Stimulated activated CD4-positive, alpha-beta T cell treated with anti-CD3 and anti-CD28 coated beads, TNF-alpha, amount 100 ng/mL, for 48 hours (primary cell): ENCODE measurements around the gene COLEC11.
"Not testable (repeated sequence)": the region's sequence is repeated elsewhere in the genome, so short reads cannot be mapped to it uniquely, and the experiment has no call there.

Experiments used
- DNase-seq, 3 donors: peaks; one replicate each; pipeline ENCODE4 v3.0.0-alpha.2; 2020; ENCODE audit warnings: low read depth in 3 of 3

Gene COLEC11

DNA sequence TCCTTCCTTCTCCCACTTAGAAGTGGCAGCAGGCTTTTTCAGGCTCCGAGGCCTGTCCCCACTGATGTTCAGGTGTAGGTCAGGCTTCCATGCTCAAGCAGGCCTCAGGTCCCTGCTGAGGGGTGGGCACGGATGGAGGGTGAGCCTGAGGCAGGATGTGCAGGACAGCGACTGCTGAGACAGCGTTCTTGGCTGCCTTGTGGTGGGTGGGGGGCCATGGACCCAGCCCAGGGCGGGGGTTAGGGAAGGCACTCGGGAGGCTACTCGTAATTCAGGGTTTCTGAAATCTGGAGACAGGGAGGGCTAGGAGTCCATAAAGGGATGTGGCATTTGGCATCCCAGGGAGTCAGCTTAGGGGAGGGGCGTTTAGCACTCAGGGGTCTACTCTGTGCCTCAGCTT is 30.3 kb downstream of the COLEC11 start:
- no peak for DNase-seq

- no peak for DNase-seq
Observed at GRCh38 chr2:3626118-3626811, 31.4 kb downstream of the COLEC11 start.

DNA sequence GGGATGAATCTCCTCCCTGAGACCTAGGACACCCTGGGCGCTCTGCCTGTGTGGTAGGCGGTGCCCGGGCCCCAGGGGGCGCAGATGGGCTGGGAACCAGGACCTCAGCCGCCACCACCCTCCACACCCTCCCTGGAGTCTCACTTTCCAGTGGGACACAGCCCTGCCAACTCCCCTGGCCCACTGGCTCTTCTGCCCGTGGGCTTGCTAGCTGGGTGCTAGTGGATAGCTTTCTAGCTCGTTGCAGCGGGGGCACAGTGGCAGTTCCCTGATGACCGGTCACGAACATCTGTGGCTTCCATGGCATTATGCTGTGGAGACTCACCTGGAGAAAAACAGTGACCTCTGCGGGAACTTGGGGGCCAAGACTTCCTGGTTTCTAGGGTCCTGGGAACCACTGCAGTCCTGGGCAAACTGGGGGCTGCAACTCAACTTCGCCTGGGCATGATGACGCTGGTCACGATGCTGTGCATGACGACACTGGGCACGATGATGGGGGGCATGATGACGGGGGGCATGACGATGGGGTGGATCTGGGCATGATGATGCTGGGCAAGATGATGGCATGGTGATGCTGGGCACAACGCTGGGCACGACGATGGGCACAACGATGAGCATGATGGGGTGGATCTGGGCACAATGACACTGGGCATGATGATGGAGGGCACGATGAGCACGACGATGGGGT is 32.0 kb downstream of the COLEC11 start:
- DNase-seq = no peak

- no peak for DNase-seq
Observed at GRCh38 chr2:3627500-3628100, 32.7 kb downstream of the COLEC11 start.

DNA sequence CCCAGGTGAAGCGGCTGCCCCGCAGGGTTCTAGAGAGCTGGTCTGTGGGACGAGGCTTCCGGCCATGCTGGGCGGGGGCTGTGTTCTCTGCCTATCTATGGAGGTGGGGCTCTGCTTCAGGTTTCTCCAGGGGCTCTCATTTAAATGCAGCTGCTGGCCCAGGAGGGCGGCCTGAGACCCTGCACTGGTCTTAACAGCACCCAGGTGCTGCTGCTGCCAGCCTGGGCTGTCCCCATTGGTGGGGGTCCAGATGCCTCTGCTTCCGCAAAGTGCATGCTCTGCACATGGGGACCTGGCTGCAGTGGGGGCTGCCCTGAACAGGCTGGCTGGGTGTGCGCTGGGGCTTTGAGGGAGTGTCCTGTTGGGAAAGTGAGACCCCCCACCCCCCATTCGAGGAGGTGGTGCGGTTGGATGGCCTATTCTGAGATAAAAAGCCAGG is 33.3 kb downstream of the COLEC11 start:
- DNase-seq = no peak

- DNase-seq = no peak
Observed at GRCh38 chr2:3628800-3629199, 33.9 kb downstream of the COLEC11 start.

GRCh38 chr2:3630631-3631030 is 35.7 kb downstream of the COLEC11 start:
- DNase-seq = no peak

DNA sequence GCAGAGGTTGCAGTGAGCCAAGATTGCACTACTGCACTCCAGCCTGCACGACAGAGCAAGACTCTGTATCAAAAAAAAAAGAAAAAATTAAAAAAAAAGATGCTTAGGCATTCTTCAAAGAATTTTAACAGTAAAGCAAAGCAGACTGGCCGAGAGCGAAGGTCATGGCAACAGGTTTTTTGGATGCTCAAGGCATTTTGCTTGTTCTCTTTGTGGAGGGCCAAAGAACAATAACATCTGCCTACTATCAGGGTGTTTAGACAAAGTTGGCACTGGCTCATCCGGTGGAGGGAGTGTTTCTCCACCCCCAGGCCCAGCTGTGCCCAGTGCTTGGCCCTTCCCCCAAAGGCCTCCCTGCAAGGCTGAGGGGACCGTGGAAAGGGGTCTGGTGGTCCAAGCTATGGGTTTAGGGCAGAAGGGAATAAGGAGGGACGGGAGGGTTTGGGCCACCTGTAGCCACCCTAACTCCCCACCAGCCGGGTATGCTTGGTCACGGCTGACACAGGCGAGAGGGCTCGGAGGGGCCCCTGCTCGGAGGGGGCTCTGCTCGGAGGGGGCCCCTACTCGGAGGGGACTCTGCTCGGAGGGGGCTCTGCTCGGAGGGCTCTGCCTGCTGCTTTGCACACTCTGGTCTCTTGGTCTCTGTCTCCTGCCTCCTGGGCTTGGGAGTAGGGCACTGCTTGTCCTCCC is 36.4 kb downstream of the COLEC11 start:
- no peak for DNase-seq

- DNase-seq = no peak
Observed at GRCh38 chr2:3631851-3632659, 37.1 kb downstream of the COLEC11 start.

GRCh38 chr2:3633089-3633981 is 38.4 kb downstream of the COLEC11 start:
- DNase-seq = no peak

DNA sequence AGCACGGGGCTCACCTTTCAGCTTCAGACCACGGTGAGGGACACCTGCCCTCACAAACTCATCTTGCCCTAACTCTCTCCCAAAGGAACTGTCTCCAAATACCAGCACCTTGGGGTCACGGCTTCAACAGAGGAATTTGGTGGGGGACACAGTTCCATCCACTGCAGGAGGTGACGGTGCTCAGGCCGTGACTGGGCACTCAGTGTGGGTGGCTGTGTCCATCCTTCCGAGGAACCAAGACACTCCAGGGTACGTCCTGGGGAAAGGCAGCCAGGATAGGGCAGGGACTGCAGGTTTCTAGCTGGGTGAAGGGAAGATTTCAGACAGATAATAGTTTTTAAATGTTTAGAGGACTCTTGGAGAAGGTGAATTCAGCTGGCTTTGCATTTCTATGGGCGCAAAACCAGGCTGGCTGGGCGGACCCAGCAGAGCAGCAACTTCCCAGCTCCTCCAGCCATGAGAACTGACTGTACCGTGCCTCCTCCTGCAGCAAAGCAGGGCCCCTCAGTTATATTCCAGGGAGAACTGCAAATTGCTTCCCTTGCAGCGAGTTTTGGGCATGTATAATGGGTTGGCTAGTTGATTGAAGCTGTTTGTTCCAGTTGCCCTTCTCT is 39.2 kb downstream of the COLEC11 start:
- no peak for DNase-seq

DNA sequence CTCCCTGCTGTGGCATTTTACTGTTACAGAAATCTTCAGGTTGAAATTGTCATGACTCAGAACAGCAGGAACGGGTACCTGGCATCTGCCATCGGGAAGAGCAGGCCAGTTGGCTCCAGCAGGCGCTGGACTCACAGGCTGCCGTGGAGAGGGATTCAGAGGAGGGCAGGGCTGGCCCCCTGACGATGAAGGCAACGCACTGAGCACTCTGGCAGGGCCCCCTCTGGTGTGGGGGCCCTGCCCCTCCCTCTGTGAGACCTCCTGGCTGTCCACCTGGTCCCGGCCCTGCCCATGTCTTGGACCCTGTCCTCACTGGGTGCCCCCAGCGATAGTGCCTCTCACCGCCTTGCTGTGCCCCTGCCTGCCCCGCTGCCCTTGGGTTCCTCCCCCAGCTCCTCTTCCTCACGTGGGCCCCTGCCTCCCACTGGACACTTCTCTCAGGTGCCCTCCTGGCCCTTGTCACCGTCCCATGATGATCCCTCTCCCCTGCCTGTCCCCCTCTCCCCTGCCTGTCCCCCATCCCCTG is 39.7 kb downstream of the COLEC11 start:
- DNase-seq = no peak

DNA sequence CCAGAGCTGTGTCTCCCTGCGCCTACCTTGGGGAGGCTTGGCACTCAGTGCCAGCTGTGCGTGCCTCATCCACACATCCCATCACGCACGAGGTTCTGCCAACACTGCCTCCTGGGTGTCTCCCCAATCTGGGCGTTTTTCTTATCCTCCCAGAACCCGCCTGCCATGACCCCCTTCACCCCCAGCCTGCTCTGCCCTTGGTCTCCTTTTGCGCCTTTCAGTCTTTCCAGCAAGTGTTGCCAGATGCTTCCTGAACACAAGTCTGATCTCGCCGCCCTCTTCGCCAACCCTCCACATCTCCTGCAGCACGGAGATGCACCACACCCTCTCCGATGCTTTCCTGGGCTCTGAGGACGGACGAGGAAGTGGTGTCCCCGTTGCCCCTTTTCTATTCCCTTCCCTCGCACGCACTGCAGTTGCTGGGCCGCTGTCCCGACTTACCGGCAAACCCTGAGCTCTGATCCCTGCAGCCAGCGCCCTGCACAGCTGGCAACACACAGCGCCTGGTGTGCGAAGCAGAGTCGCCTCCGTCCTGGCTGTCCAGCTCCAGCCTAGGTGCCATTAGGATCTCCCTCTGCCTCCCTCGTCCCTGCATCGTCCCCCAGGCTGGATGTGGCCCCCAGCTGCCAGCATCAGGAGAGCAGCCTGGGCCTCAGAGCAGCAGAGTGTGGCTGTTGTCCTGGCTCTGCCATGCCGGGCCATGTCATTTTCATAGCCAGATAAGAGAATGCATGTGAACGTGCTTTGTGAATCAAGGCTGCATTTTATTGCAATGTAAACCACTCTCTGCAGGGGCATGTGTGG is 40.5 kb downstream of the COLEC11 start:
- DNase-seq = no peak

- not testable (repeated sequence) for DNase-seq
Observed at GRCh38 chr2:3635975-3636327, 41.0 kb downstream of the COLEC11 start.

- DNase-seq = no peak
Observed at GRCh38 chr2:3636586-3637310, 41.8 kb downstream of the COLEC11 start.

DNA sequence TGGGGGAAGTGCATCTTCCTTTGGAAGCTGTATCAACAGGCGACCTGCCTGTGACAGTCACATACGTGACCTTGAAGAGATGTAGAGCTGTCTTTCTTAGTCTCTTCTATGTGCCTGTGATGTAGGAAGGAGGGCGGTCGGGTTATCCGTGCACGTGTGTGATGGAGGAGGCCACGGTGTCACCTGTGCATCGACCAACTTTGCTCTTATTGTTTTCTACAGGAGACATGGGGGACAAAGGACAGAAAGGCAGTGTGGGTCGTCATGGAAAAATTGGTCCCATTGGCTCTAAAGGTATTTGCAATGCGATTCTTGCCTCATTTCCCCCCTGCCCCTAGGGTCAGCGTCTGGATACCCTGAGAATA is 42.4 kb downstream of the COLEC11 start:
- DNase-seq = no peak

GRCh38 chr2:3637692-3638455 is 43.0 kb downstream of the COLEC11 start:
- no peak for DNase-seq

- no peak for DNase-seq
Observed at GRCh38 chr2:3638456-3638810, 43.5 kb downstream of the COLEC11 start.
